Thyroid gland (tissue), 4 donors: ENCODE measurements around the gene CNTLN. TPM values are rescaled to one million over a fixed set of nuclear protein-coding genes. Genes with fewer than 3 reads are reported as not detected.

Experiments used
- DNase-seq, 2 donors: peaks; one replicate each; pipeline ENCODE4 v3.0.0-alpha.2; 2019
- H3K27ac ChIP-seq, 3 donors: fragments of 200-600 bp; sonication (generic); 1 replicate in 2 of 3; 2 replicates in 1 of 3; pipeline ENCODE4 v1.5.1; 2016 to 2019; ENCODE audit warnings: mild to moderate bottlenecking in 1 of 3, moderate library complexity in 1 of 3
- H3K27me3 ChIP-seq: fragments of 200-600 bp; sonication (generic); one replicate; pipeline ENCODE4 v1.5.1; 2019
- H3K36me3 ChIP-seq, 2 donors: fragments of 200-600 bp; sonication (generic); one replicate each; pipeline ENCODE4 v1.5.1; 2016 to 2019
- H3K4me1 ChIP-seq, 2 donors: fragments of 200-600 bp; sonication (generic); one replicate each; pipeline ENCODE4 v1.5.1; 2017 to 2019
- H3K4me3 ChIP-seq, 3 donors: fragments of 200-600 bp; sonication (generic); replicated peaks in 1 of 3; 1 replicate in 2 of 3; 2 replicates in 1 of 3; pipeline ENCODE4 v1.5.1; 2016; ENCODE audit warnings: mild to moderate bottlenecking in 1 of 3
- H3K9me3 ChIP-seq: fragments of 200-600 bp; sonication (generic); one replicate; pipeline ENCODE4 v1.5.1; 2017
- POLR2A ChIP-seq, 2 donors: fragments of 450-650 bp; IDR thresholded peaks; one replicate each; pipeline ENCODE4 v1.6.1; 2017; ENCODE audit warnings: antibody characterized with exemption in 2 of 2, mild to moderate bottlenecking in 2 of 2, moderate library complexity in 1 of 2
- WGBS, 2 donors: methylation state at CpG; one replicate each; pipeline ENCODE4 v1.1.5; 2017; 5-methylcytosine and 5-hydroxymethylcytosine counted together
- intact Hi-C: fragments of 100-400 bp; cut with DNase I; formaldehyde crosslinking; loops from one replicate; pipeline ENCODE4 v1.15.1; 2023
- total RNA-seq, 4 donors: library from RNA; depleted of rRNA; stranded (reverse); fragments of >200 nt; gene quantifications; one replicate each; pipeline ENCODE4 v1.2.3, GENCODE V29; 2016
- TF ChIP-seq, protein P1 (sequence below), 6 experiments: fragments of 200-600 bp in 3 of 6; fragments of 450-650 bp in 3 of 6; sonication (generic) in 3 of 6; IDR thresholded peaks; one replicate each; pipeline ENCODE4 v1.5.1; 2016 to 2019; ENCODE audit warnings: antibody characterized with exemption in 6 of 6, mild to moderate bottlenecking in 2 of 6, inconsistent platforms in 1 of 6, moderate library complexity in 1 of 6

CNTLN gene
- total RNA-seq, 4 donors from 2014 or later = 10.0 to 16.1 (median 12.2) TPM

DNA sequence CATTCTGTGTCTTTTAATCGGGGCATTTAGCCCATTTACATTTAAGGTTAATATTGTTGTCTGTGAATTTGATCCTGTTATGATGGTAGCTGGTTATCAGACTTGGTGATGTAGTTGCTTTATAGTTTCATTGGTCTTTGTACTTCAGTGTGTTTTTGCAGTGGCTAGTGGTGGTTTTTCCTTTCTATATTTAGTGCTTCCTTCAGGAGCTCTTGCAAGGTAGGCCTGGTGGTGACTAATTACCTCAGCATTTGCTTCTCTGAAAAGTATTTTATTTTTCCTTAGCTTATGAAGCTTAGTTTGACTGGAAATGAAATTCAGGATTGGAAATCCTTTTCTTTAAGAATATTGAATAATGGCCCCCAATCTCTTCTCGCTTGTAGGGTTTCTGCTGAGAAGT, 156.9 kb downstream of the CNTLN start:
- Histone ChIP-seq H3K4me1 (no peaks in the 10 kb centered on the region), H3K4me3 (no peak overlapping the region), H3K27me3 (no peaks in the 10 kb centered on the region), H3K9me3 (no peaks in the 10 kb centered on the region), H3K36me3 (no peaks in the 10 kb centered on the region), H3K27ac (no peak overlapping the region)
- intact Hi-C loops = no loop called here
- DNase-seq = no peak
- WGBS, 2 donors = 96 to 98% methylated on average over 2 of the region's 2 CpGs
- TF ChIP-seq POLR2A (IDR thresholded peaks at IDR 0.05) = no peak
- TF ChIP-seq, protein P1, sequence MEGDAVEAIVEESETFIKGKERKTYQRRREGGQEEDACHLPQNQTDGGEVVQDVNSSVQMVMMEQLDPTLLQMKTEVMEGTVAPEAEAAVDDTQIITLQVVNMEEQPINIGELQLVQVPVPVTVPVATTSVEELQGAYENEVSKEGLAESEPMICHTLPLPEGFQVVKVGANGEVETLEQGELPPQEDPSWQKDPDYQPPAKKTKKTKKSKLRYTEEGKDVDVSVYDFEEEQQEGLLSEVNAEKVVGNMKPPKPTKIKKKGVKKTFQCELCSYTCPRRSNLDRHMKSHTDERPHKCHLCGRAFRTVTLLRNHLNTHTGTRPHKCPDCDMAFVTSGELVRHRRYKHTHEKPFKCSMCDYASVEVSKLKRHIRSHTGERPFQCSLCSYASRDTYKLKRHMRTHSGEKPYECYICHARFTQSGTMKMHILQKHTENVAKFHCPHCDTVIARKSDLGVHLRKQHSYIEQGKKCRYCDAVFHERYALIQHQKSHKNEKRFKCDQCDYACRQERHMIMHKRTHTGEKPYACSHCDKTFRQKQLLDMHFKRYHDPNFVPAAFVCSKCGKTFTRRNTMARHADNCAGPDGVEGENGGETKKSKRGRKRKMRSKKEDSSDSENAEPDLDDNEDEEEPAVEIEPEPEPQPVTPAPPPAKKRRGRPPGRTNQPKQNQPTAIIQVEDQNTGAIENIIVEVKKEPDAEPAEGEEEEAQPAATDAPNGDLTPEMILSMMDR (IDR thresholded peaks at IDR 0.05) = no peak

DNA sequence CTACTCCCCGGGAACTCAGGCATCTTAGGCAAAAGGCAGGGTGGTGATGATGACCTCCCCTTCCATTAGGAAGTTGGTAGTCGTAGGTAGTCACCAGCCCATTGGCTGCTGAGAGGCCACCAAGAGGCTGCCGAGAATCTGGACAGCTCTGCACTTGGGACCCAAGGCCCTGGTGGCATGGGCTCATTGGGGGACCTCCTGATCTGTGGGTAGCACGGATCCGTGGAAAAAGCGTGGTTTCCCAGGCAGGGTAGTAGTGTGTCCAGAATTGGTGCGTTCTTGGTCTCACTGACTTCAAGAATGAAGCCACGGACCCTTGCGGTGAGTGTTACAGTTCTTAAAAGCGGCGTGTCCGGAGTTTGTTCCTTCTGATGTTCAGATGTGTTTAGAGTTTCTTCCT, 158.8 kb downstream of the CNTLN start:
- intact Hi-C loops = no loop called here
- Histone ChIP-seq H3K36me3 (no peaks in the 10 kb centered on the region), H3K27me3 (no peaks in the 10 kb centered on the region), H3K9me3 (no peaks in the 10 kb centered on the region), H3K27ac (no peak overlapping the region), H3K4me3 (no peak overlapping the region), H3K4me1 (no peaks in the 10 kb centered on the region)
- no peak for TF ChIP-seq POLR2A (IDR thresholded peaks at IDR 0.05)
- no peak for DNase-seq
- WGBS, 2 donors = 95 to 100% methylated on average over 10 to 12 of the region's 12 CpGs

DNA sequence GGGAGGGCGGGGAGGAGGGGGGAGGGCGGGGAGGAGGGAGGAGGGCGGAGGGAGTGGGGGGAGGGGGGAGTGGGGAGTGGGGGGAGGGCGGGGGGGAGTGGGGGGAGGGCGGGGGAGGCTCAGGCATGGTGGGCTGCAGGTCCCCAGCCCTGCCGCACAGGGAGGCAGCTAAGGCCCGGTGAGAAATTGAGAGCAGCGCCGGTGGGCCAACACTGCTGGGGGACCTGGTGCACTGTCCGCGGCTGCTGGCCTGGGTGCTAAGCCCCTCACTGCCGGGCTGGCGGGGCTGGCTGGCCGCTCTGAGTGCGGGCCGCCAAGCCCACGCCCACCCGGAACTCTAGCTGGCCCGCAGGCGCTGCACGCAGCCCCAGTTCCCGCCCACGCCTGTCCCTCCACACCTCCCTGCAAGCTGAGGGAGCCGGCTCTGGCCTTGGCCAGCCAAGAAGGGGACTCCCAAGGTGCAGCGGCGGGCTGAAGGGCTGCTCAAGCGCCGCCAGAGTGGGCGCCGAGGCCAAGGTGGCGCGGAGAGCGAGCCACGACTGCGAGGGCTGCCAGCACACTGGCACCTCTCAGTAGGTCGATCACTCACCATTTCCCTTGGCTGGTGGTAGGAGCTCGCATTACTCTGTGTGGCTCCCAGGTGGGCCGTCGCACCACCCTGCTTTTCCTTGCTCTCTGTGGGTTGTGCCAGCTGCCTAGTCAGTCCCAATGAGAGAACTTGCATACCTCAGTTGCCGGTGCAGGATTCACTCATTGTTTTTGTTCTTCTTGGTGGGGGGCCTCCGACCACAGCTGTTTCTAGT, 160.2 kb downstream of the CNTLN start:
- DNase-seq = no peak
- H3K4me3 ChIP-seq = no peak overlapping the region
- intact Hi-C loops = no loop called here
- 90 to 96% methylated on average over 28 to 41 of the region's 41 CpGs for WGBS, 2 donors
- no peaks in the 10 kb centered on the region for H3K36me3 ChIP-seq
- TF ChIP-seq POLR2A (IDR thresholded peaks at IDR 0.05) = no peak
- TF ChIP-seq, protein P1 (IDR thresholded peaks at IDR 0.05) = no peak
- H3K27ac ChIP-seq = no peak overlapping the region
- no peaks in the 10 kb centered on the region for H3K4me1 ChIP-seq
- H3K27me3 ChIP-seq = no peaks in the 10 kb centered on the region
- no peaks in the 10 kb centered on the region for H3K9me3 ChIP-seq

DNA sequence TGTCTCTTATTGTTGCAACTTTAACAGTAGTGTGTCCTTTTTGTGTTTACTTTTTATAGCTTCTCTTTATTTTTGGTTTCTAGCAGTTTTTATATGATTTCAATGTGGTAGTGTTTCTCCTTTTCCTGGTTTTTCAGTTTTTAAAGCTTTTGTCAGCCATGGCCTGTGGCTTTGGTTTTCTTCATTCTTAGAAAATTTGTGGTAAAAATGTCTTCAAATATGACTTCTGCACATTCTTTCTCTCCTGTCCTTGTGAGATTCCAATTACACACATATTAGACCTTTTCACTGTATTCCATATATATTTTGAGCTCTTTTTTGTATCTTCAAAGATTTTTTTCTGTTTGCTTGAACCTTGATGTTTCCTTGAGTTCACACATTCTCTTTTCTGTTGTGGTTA, 180.5 kb downstream of the CNTLN start:
- TF ChIP-seq POLR2A (IDR thresholded peaks at IDR 0.05) = no peak
- TF ChIP-seq, protein P1 (IDR thresholded peaks at IDR 0.05) = no peak
- no peaks in the 10 kb centered on the region for H3K36me3 ChIP-seq
- no peak overlapping the region for H3K4me3 ChIP-seq
- intact Hi-C loops = no loop called here
- H3K27me3 ChIP-seq = no peaks in the 10 kb centered on the region
- H3K27ac ChIP-seq = no peak overlapping the region
- H3K4me1 ChIP-seq = no peaks in the 10 kb centered on the region
- no peak for DNase-seq
- no peaks in the 10 kb centered on the region for H3K9me3 ChIP-seq

DNA sequence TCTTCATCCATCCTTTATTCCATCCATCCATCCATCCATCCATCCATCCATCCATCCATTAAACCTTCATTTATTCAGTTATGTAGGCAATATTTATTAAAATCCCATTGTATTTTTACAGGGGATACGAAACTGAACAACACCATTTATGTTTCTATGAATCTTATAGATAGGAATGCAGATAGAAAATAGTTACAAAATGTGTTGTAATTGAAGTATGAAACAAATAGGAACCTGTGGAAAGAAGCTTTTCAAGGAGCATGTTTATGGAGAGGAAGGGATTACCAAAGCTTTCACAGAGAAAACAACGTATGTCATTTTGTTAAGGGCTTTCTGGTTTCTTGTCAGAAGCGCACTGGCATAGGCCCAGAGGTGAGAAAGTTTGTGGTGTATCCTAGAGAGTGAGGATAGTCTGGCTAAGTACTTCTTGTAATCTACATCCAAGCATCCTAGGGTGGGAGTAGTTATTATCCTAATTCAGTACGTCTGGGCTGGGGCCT, 184.0 kb downstream of the CNTLN start:
- Histone ChIP-seq H3K9me3 (no peaks in the 10 kb centered on the region), H3K27ac (no peak overlapping the region), H3K36me3 (no peaks in the 10 kb centered on the region), H3K4me3 (no peak overlapping the region), H3K27me3 (no peaks in the 10 kb centered on the region), H3K4me1 (no peaks in the 10 kb centered on the region)
- intact Hi-C loops = no loop called here
- DNase-seq = no peak
- no peak for TF ChIP-seq POLR2A (IDR thresholded peaks at IDR 0.05)
- TF ChIP-seq, protein P1 (IDR thresholded peaks at IDR 0.05) = no peak
- 90 to 94% methylated on average over 4 of the region's 4 CpGs for WGBS, 2 donors
